ENCODE results near the gene SYNM. TPM values are rescaled to one million over a fixed set of nuclear protein-coding genes. Genes with fewer than 3 reads are reported as not detected.
"Not testable (repeated sequence)": the region's sequence is repeated elsewhere in the genome, so short reads cannot be mapped to it uniquely, and the experiment has no call there.

The SYNM gene
- total RNA-seq, 1 experiment from 2014 or later: 6.1 TPM

DNA sequence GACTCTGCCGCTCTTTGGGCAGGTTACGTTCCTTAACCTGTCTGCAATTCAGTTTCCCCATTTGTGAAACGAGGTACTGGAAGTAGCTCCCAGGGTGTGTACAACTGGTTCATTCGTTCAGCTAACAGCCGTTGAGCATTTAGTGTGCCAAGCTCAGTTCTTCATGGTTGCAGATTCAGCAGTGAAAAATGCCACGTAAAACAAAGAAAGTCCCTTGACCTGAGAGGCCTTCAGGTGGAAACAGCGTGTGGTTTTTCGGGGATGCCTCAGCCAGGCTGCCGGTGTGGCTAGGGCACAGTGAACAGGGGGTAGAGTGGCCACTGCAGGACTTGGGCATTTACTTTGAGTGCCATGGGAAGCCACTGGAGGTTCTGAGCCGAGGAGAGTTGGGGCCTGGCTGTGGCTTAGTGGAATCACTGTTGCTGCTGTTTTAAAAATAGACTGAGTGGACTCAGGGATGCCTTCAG is 4.7 kb downstream of the SYNM start:
- CTCF ChIA-PET: no interaction called here
- Histone ChIP-seq H3K27me3 (replicated peaks; ENCODE audit: control insufficient read depth, insufficient read depth, low read length) (no peaks in the 10 kb centered on the region; the same call in 1 of the 2 replicates), H3K4me3 (ENCODE audit: low read depth, low read length) (no peak overlapping the region), H3K9me3 (no peaks in the 10 kb centered on the region), H3K36me3 (ENCODE audit: control insufficient read depth, insufficient read depth, low read length) (no peaks in the 10 kb centered on the region), H3K4me1 (no peaks in the 10 kb centered on the region)
- no peak for TF ChIP-seq CTCF (IDR thresholded peaks at IDR 0.05; ENCODE audit: insufficient read depth in 1 of 2, low read depth in 1 of 2, low read length in 1 of 2, severe bottlenecking in 1 of 2, unreplicated experiment in 1 of 2)
- Mint-ChIP-seq H3K27ac (ENCODE audit: unreplicated experiment) (no peak overlapping the region), H3K9me3 (ENCODE audit: unreplicated experiment) (no peaks in the 10 kb centered on the region), H3K36me3 (ENCODE audit: insufficient read depth, unreplicated experiment) (peaks cover 6% of the 10 kb centered on the region), H3K4me3 (ENCODE audit: unreplicated experiment) (no peak overlapping the region), H3K4me1 (ENCODE audit: low read depth, unreplicated experiment) (no peaks in the 10 kb centered on the region), H3K27me3 (ENCODE audit: insufficient read depth, unreplicated experiment) (no peaks in the 10 kb centered on the region)
- POLR2A ChIA-PET: no interaction called here
- BruUV-seq (replicated peaks): no TSS peak
- no peak for DNase-seq
- intact Hi-C loops (cut with micrococcal nuclease; ENCODE audit: unreplicated experiment): no loop called here

DNA sequence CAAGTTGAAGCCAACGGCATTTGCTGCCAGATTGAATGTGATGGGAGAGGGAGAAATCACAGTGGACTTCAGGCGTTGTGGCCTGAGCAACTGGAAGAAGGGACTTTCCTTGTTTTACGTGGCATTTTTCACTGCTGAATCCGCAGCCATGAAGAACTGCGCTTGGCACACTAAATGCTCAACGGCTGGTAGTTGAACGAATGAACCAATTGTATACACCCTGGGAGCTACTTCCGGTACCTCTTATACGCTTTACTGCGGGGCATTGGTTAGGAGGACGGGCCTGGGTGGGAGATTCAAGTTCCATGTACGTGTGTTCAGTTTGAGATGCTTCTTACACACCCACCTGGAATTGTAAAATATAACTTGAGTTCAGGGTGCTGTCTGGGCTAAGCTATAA is 5.2 kb downstream of the SYNM start:
- BruUV-seq (replicated peaks): no TSS peak
- Mint-ChIP-seq H3K27ac (ENCODE audit: unreplicated experiment) (no peak overlapping the region), H3K4me3 (ENCODE audit: unreplicated experiment) (no peak overlapping the region), H3K27me3 (ENCODE audit: insufficient read depth, unreplicated experiment) (no peaks in the 10 kb centered on the region), H3K36me3 (ENCODE audit: insufficient read depth, unreplicated experiment) (peaks cover 1% of the 10 kb centered on the region), H3K4me1 (ENCODE audit: low read depth, unreplicated experiment) (no peaks in the 10 kb centered on the region), H3K9me3 (ENCODE audit: unreplicated experiment) (no peaks in the 10 kb centered on the region)
- H3K27me3 ChIP-seq (replicated peaks; ENCODE audit: control insufficient read depth, insufficient read depth, low read length): no peaks in the 10 kb centered on the region; the same call in 1 of the 2 replicates
- TF ChIP-seq CTCF (IDR thresholded peaks at IDR 0.05; ENCODE audit: insufficient read depth in 1 of 2, low read depth in 1 of 2, low read length in 1 of 2, severe bottlenecking in 1 of 2, unreplicated experiment in 1 of 2): no peak
- intact Hi-C loops (cut with micrococcal nuclease; ENCODE audit: unreplicated experiment): no loop called here
- no peak for DNase-seq
- no peaks in the 10 kb centered on the region for H3K36me3 ChIP-seq (ENCODE audit: control insufficient read depth, insufficient read depth, low read length)
- H3K4me3 ChIP-seq (ENCODE audit: low read depth, low read length): no peak overlapping the region
- ChIA-PET CTCF (no interaction called here), POLR2A (no interaction called here)
- H3K4me1 ChIP-seq: no peaks in the 10 kb centered on the region
- no peaks in the 10 kb centered on the region for H3K9me3 ChIP-seq

- Mint-ChIP-seq H3K9me3 (ENCODE audit: unreplicated experiment) (no peaks in the 10 kb centered on the region), H3K36me3 (ENCODE audit: insufficient read depth, unreplicated experiment) (no peaks in the 10 kb centered on the region), H3K4me3 (ENCODE audit: unreplicated experiment) (no peak overlapping the region), H3K4me1 (ENCODE audit: low read depth, unreplicated experiment) (no peaks in the 10 kb centered on the region), H3K27me3 (ENCODE audit: insufficient read depth, unreplicated experiment) (no peaks in the 10 kb centered on the region), H3K27ac (ENCODE audit: unreplicated experiment) (no peak overlapping the region)
- TF ChIP-seq CTCF (IDR thresholded peaks at IDR 0.05; ENCODE audit: insufficient read depth in 1 of 2, low read depth in 1 of 2, low read length in 1 of 2, severe bottlenecking in 1 of 2, unreplicated experiment in 1 of 2): no peak
- Histone ChIP-seq H3K4me3 (ENCODE audit: low read depth, low read length) (no peak overlapping the region), H3K36me3 (ENCODE audit: control insufficient read depth, insufficient read depth, low read length) (no peaks in the 10 kb centered on the region), H3K4me1 (no peaks in the 10 kb centered on the region), H3K27me3 (replicated peaks; ENCODE audit: control insufficient read depth, insufficient read depth, low read length) (no peaks in the 10 kb centered on the region; the same call in 1 of the 2 replicates), H3K9me3 (no peaks in the 10 kb centered on the region)
- ChIA-PET POLR2A (no interaction called here), CTCF (no interaction called here)
- no TSS peak for BruUV-seq (replicated peaks)
- no peak for DNase-seq
- intact Hi-C loops (cut with micrococcal nuclease; ENCODE audit: unreplicated experiment): no loop called here
These were observed 5.9 kb downstream of the SYNM start for GRCh38 chr15:99110581-99111320.

DNA sequence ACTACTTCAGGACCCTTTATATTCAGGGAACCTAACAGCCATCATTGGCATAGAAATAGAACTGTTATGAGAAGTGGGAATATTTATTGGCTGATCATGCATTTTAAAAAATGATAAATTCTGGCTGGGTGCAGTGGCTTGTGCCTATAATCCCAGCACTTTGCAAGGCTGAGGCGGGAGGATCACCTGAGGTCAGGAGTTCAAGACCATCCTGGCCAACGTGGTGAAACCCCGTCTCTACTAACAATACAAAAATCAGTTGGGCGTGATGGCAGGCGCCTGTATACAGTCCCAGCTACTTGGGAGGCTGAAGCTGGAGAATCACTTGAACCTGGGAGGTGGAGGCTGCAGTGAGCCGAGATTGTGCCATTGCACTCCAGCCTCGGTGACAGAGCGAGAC is 6.8 kb downstream of the SYNM start:
- H3K27me3 ChIP-seq (replicated peaks; ENCODE audit: control insufficient read depth, insufficient read depth, low read length); H3K36me3 ChIP-seq (ENCODE audit: control insufficient read depth, insufficient read depth, low read length); DNase-seq; BruUV-seq (replicated peaks); H3K4me3 ChIP-seq (ENCODE audit: low read depth, low read length); POLR2A ChIA-PET; CTCF ChIA-PET; H3K27ac Mint-ChIP-seq (ENCODE audit: unreplicated experiment); H3K4me1 Mint-ChIP-seq (ENCODE audit: low read depth, unreplicated experiment); H3K4me3 Mint-ChIP-seq (ENCODE audit: unreplicated experiment); H3K4me1 ChIP-seq; intact Hi-C loops (cut with micrococcal nuclease; ENCODE audit: unreplicated experiment); H3K36me3 Mint-ChIP-seq (ENCODE audit: insufficient read depth, unreplicated experiment); H3K9me3 Mint-ChIP-seq (ENCODE audit: unreplicated experiment); H3K27me3 Mint-ChIP-seq (ENCODE audit: insufficient read depth, unreplicated experiment); H3K9me3 ChIP-seq: not testable (repeated sequence)

Data from Caco-2 (cell line).